IPS-18a (cell line): ENCODE results near the gene HEPHL1.
"Not testable (repeated sequence)": the region's sequence is repeated elsewhere in the genome, so short reads cannot be mapped to it uniquely, and the experiment has no call there.

ENCODE experiments used
- H3K27ac ChIP-seq: one replicate; pipeline ENCODE4 v1.5.1; 2013; ENCODE audit warnings: low read length
- H3K27me3 ChIP-seq: one replicate; pipeline ENCODE4 v1.6.1; 2013; ENCODE audit warnings: mild to moderate bottlenecking, low read length; ENCODE audit not compliant: control insufficient read depth, insufficient read depth
- H3K36me3 ChIP-seq: one replicate; pipeline ENCODE4 v1.6.1; 2013; ENCODE audit warnings: low read depth, low read length; ENCODE audit not compliant: control insufficient read depth
- H3K4me1 ChIP-seq: one replicate; pipeline ENCODE4 v1.6.1; 2013; ENCODE audit warnings: low read depth, low read length; ENCODE audit not compliant: control insufficient read depth
- H3K4me3 ChIP-seq: one replicate; pipeline ENCODE4 v1.5.1; 2013; ENCODE audit warnings: low read length
- H3K9ac ChIP-seq: one replicate; pipeline ENCODE4 v1.6.1; 2013; ENCODE audit warnings: mild to moderate bottlenecking, low read length, moderate library complexity
- H3K9me3 ChIP-seq: one replicate; pipeline ENCODE4 v1.6.1; 2013; ENCODE audit warnings: low read depth, low read length; ENCODE audit not compliant: control insufficient read depth

Gene HEPHL1

GRCh38 chr11:94157339-94157738 is 136.2 kb downstream of the HEPHL1 start:
- not testable (repeated sequence) for H3K27me3 ChIP-seq, H3K4me1 ChIP-seq, H3K27ac ChIP-seq, H3K9me3 ChIP-seq, H3K4me3 ChIP-seq, H3K9ac ChIP-seq
- peaks cover 17% of the 10 kb centered on the region for H3K36me3 ChIP-seq
